ENCODE results near the gene GLB1L3.

- TF ChIP-seq, protein P1, sequence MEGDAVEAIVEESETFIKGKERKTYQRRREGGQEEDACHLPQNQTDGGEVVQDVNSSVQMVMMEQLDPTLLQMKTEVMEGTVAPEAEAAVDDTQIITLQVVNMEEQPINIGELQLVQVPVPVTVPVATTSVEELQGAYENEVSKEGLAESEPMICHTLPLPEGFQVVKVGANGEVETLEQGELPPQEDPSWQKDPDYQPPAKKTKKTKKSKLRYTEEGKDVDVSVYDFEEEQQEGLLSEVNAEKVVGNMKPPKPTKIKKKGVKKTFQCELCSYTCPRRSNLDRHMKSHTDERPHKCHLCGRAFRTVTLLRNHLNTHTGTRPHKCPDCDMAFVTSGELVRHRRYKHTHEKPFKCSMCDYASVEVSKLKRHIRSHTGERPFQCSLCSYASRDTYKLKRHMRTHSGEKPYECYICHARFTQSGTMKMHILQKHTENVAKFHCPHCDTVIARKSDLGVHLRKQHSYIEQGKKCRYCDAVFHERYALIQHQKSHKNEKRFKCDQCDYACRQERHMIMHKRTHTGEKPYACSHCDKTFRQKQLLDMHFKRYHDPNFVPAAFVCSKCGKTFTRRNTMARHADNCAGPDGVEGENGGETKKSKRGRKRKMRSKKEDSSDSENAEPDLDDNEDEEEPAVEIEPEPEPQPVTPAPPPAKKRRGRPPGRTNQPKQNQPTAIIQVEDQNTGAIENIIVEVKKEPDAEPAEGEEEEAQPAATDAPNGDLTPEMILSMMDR (IDR thresholded peaks at IDR 0.05; ENCODE audit: low read depth, low read length, poor library complexity, severe bottlenecking), result no peak
- no peak for TF ChIP-seq EZH2phosphoT487 (IDR thresholded peaks at IDR 0.05; ENCODE audit: borderline replicate concordance, low read length)
These were observed 13.0 kb downstream of the GLB1L3 start for GRCh38 chr11:134289167-134289566.
